ENCODE measurements around the gene NCKAP5L. TPM values are rescaled to one million over a fixed set of nuclear protein-coding genes. Genes with fewer than 3 reads are reported as not detected.

The NCKAP5L gene
- total RNA-seq, 2 experiments from 2014 or later = 9.2 to 9.8 TPM

- no peaks in the 10 kb centered on the region for H3K27me3 ChIP-seq (ENCODE audit: control insufficient read depth in 1 of 2, insufficient read depth in 2 of 2, low read length in 2 of 2)
- no peak for DNase-seq
- H3K4me3 Mint-ChIP-seq = no peak overlapping the region
- no peaks in the 10 kb centered on the region for H3K36me3 Mint-ChIP-seq (ENCODE audit: low read depth)
- H3K27me3 Mint-ChIP-seq = no peaks in the 10 kb centered on the region
- no peaks in the 10 kb centered on the region for H3K4me1 Mint-ChIP-seq (ENCODE audit: low read depth)
- H3K36me3 ChIP-seq (ENCODE audit: insufficient read depth, low read length) = no peaks in the 10 kb centered on the region
- CTCF ChIA-PET = interaction anchor here (1.4 kb wide), 1 partner anchor 96 kb away, joined by 3 read pairs; no protein-coding TSS in a partner anchor
- no peak for ATAC-seq (ENCODE audit: poor library complexity)
- no peak overlapping the region for H3K27ac ChIP-seq (ENCODE audit: low read depth in 1 of 2, low read length in 2 of 2)
- no peak overlapping the region for H3K4me3 ChIP-seq (ENCODE audit: low read length)
- POLR2A ChIA-PET = no interaction called here
- TF ChIP-seq CTCF (IDR thresholded peaks at IDR 0.05) = no peak
- H3K27ac Mint-ChIP-seq = no peak overlapping the region
- H3K4me1 ChIP-seq (ENCODE audit: insufficient read depth, low read length) = peaks cover 5% of the 10 kb centered on the region
- intact Hi-C loops (cut with DNase I, micrococcal nuclease) = no loop called here
- H3K9me3 Mint-ChIP-seq = no peaks in the 10 kb centered on the region
- H3K9me3 ChIP-seq (ENCODE audit: control insufficient read depth in 1 of 2, insufficient read depth in 1 of 2, low read length in 2 of 2) = no peaks in the 10 kb centered on the region
Measured at GRCh38 chr12:49871263-49871561, 43.0 kb upstream of the NCKAP5L start.

- Histone ChIP-seq H3K4me3 (ENCODE audit: low read length) (no peak overlapping the region), H3K27ac (ENCODE audit: low read depth in 1 of 2, low read length in 2 of 2) (no peak overlapping the region), H3K36me3 (ENCODE audit: insufficient read depth, low read length) (no peaks in the 10 kb centered on the region), H3K9me3 (ENCODE audit: control insufficient read depth in 1 of 2, insufficient read depth in 1 of 2, low read length in 2 of 2) (no peaks in the 10 kb centered on the region), H3K4me1 (ENCODE audit: insufficient read depth, low read length) (peaks cover 5% of the 10 kb centered on the region), H3K27me3 (ENCODE audit: control insufficient read depth in 1 of 2, insufficient read depth in 2 of 2, low read length in 2 of 2) (peaks cover 0 to 3% of the 10 kb centered on the region in 2 experiments)
- no peak for ATAC-seq (ENCODE audit: poor library complexity)
- intact Hi-C loops (cut with DNase I, micrococcal nuclease) = no loop called here
- Mint-ChIP-seq H3K9me3 (no peaks in the 10 kb centered on the region), H3K4me1 (ENCODE audit: low read depth) (no peaks in the 10 kb centered on the region), H3K27me3 (no peaks in the 10 kb centered on the region), H3K27ac (no peak overlapping the region), H3K4me3 (no peak overlapping the region), H3K36me3 (ENCODE audit: low read depth) (no peaks in the 10 kb centered on the region)
- TF ChIP-seq CTCF (IDR thresholded peaks at IDR 0.05) = no peak
- ChIA-PET CTCF (interaction anchor here (1.4 kb wide), 1 partner anchor 97 kb away, joined by 3 read pairs; no protein-coding TSS in a partner anchor), POLR2A (no interaction called here)
- no peak for DNase-seq
Measured at GRCh38 chr12:49870501-49871262, 42.5 kb upstream of the NCKAP5L start.

GRCh38 chr12:49869816-49870500 is 41.7 kb upstream of the NCKAP5L start:
- ChIA-PET POLR2A (no interaction called here), CTCF (interaction anchor here (1.2 to 1.4 kb wide), 2 partner anchors 92 to 98 kb away, joined by 3 read pairs; no protein-coding TSS in a partner anchor)

More at GRCh38 chr12:49869816-49870500, 41.7 kb upstream of the NCKAP5L start:
- H3K4me1 ChIP-seq (ENCODE audit: insufficient read depth, low read length) = peaks cover 5% of the 10 kb centered on the region
- H3K36me3 ChIP-seq (ENCODE audit: insufficient read depth, low read length) = no peaks in the 10 kb centered on the region
- H3K27ac ChIP-seq (ENCODE audit: low read depth in 1 of 2, low read length in 2 of 2) = no peak overlapping the region
- no peak overlapping the region for H3K27ac Mint-ChIP-seq
- H3K27me3 Mint-ChIP-seq = no peaks in the 10 kb centered on the region
- H3K4me1 Mint-ChIP-seq (ENCODE audit: low read depth) = no peaks in the 10 kb centered on the region
- no peaks in the 10 kb centered on the region for H3K9me3 Mint-ChIP-seq
- TF ChIP-seq CTCF (IDR thresholded peaks at IDR 0.05) = no peak
- intact Hi-C loops (cut with DNase I, micrococcal nuclease) = loop anchor here in 1 of 2 experiments (5.0 kb wide), 1 partner anchor 187 kb away; the partner anchor contains the start of gene ASIC1
- no peaks in the 10 kb centered on the region for H3K9me3 ChIP-seq (ENCODE audit: control insufficient read depth in 1 of 2, insufficient read depth in 1 of 2, low read length in 2 of 2)
- no peak overlapping the region for H3K4me3 ChIP-seq (ENCODE audit: low read length)
- H3K36me3 Mint-ChIP-seq (ENCODE audit: low read depth) = no peaks in the 10 kb centered on the region
- DNase-seq (no peak), ATAC-seq (ENCODE audit: poor library complexity) (no peak)
- H3K27me3 ChIP-seq (ENCODE audit: control insufficient read depth in 1 of 2, insufficient read depth in 2 of 2, low read length in 2 of 2) = peaks cover 0 to 3% of the 10 kb centered on the region in 2 experiments
- no peak overlapping the region for H3K4me3 Mint-ChIP-seq
